DOHH2 (cell line): ENCODE results near the gene HDAC4.

Source experiments
- H3F3A ChIP-seq: fragments of 200-600 bp; sonication (generic), shearing (Covaris generic); 2 replicates; pipeline ENCODE4 v1.6.0; 2016; ENCODE audit warnings: antibody characterized with exemption, mild to moderate bottlenecking; ENCODE audit not compliant: control insufficient read depth, insufficient read depth
- H3K27ac ChIP-seq: fragments of 200-600 bp; sonication (generic); 2 replicates; pipeline ENCODE4 v1.5.1; 2014; ENCODE audit warnings: low read depth, mild to moderate bottlenecking, low read length, moderate library complexity
- H3K27me3 ChIP-seq: fragments of 200-600 bp; sonication (generic); 2 replicates; pipeline ENCODE4 v1.6.1; 2014; ENCODE audit warnings: mild to moderate bottlenecking, low read length, mixed read lengths; ENCODE audit not compliant: control insufficient read depth
- H3K36me3 ChIP-seq: fragments of 200-600 bp; sonication (generic); 2 replicates; pipeline ENCODE4 v1.6.1; 2014; ENCODE audit warnings: mild to moderate bottlenecking, low read length, moderate library complexity, mixed read lengths; ENCODE audit not compliant: control insufficient read depth
- H3K4me1 ChIP-seq: fragments of 200-600 bp; sonication (generic); 2 replicates; pipeline ENCODE4 v1.6.1; 2014; ENCODE audit warnings: mild to moderate bottlenecking, low read length, mixed read lengths; ENCODE audit not compliant: control insufficient read depth
- H3K4me2 ChIP-seq: fragments of 200-600 bp; sonication (generic); 2 replicates; pipeline ENCODE4 v1.6.0; 2014; ENCODE audit warnings: mild to moderate bottlenecking, low read length, moderate library complexity
- H3K4me3 ChIP-seq: fragments of 200-600 bp; sonication (generic); 2 replicates; pipeline ENCODE4 v1.5.1; 2014; ENCODE audit warnings: mild to moderate bottlenecking, low read length, mixed read lengths
- H3K79me2 ChIP-seq: fragments of 200-600 bp; sonication (generic); 2 replicates; pipeline ENCODE4 v1.6.1; 2014; ENCODE audit warnings: mild to moderate bottlenecking, low read length, mixed read lengths; ENCODE audit not compliant: control insufficient read depth
- H3K9me2 ChIP-seq: fragments of 200-600 bp; sonication (generic); replicated peaks from 2 replicates; pipeline ENCODE4 v1.6.1; 2014; ENCODE audit warnings: mild to moderate bottlenecking, low read length, mixed read lengths; ENCODE audit not compliant: control insufficient read depth
- H3K9me3 ChIP-seq: fragments of 200-600 bp; sonication (generic); 2 replicates; pipeline ENCODE4 v1.6.1; 2014; ENCODE audit warnings: antibody characterized with exemption, low read length, mixed read lengths; ENCODE audit not compliant: control insufficient read depth, insufficient read depth
- H4K20me1 ChIP-seq: fragments of 200-600 bp; sonication (generic); 2 replicates; pipeline ENCODE4 v1.6.0; 2014; ENCODE audit warnings: low read depth, mild to moderate bottlenecking, antibody characterized with exemption, low read length, moderate library complexity; ENCODE audit not compliant: control insufficient read depth, insufficient read depth
- CTCF ChIP-seq: fragments of 200-600 bp; sonication (generic); IDR thresholded peaks from one replicate; pipeline ENCODE4 v1.5.1; 2014; ENCODE audit warnings: antibody characterized with exemption, mild to moderate bottlenecking, low read depth, low read length; ENCODE audit not compliant: poor library complexity, severe bottlenecking
- EZH2phosphoT487 ChIP-seq: fragments of 200-600 bp; sonication (generic); IDR thresholded peaks from 2 replicates; pipeline ENCODE4 v1.6.1; 2017; ENCODE audit warnings: borderline replicate concordance, mild to moderate bottlenecking, antibody characterized with exemption, low read length, moderate library complexity, mixed read lengths

The HDAC4 gene

GRCh38 chr2:239247401-239248245 lies 153.2 kb downstream of the HDAC4 start:
- H3K27ac ChIP-seq, result no peak overlapping the region
- no peaks in the 10 kb centered on the region for H3K79me2 ChIP-seq

GRCh38 chr2:239246723-239247122 lies 154.1 kb downstream of the HDAC4 start:
- Histone ChIP-seq H3K4me3 (no peak overlapping the region), H3K27me3 (peaks cover 1% of the 10 kb centered on the region), H3K4me2 (no peak overlapping the region), H3K4me1 (no peaks in the 10 kb centered on the region), H3K27ac (no peak overlapping the region), H3K36me3 (no peaks in the 10 kb centered on the region), H3K9me3 (no peaks in the 10 kb centered on the region), H3F3A (no peaks in the 10 kb centered on the region), H3K79me2 (no peaks in the 10 kb centered on the region), H4K20me1 (peaks cover 9% of the 10 kb centered on the region), H3K9me2 (no peaks in the 10 kb centered on the region)
- no peak for TF ChIP-seq EZH2phosphoT487
- no peak for TF ChIP-seq CTCF

More at GRCh38 chr2:239247401-239248245, 153.2 kb downstream of the HDAC4 start:
- no peaks in the 10 kb centered on the region for H3K9me3 ChIP-seq
- no peaks in the 10 kb centered on the region for H3K36me3 ChIP-seq
- H3K4me1 ChIP-seq, result peaks cover 8% of the 10 kb centered on the region
- H3K4me2 ChIP-seq, result no peak overlapping the region
- H4K20me1 ChIP-seq, result peaks cover 16% of the 10 kb centered on the region
- peaks cover 10% of the 10 kb centered on the region for H3K27me3 ChIP-seq
- TF ChIP-seq EZH2phosphoT487 (no peak), CTCF (no peak)
- H3K4me3 ChIP-seq, result no peak overlapping the region
- no peaks in the 10 kb centered on the region for H3K9me2 ChIP-seq
- no peaks in the 10 kb centered on the region for H3F3A ChIP-seq

- no peak for TF ChIP-seq CTCF
- TF ChIP-seq EZH2phosphoT487, result no peak
- H3F3A ChIP-seq, result no peaks in the 10 kb centered on the region
- H3K27me3 ChIP-seq, result no peaks in the 10 kb centered on the region
- H4K20me1 ChIP-seq, result peaks cover 6% of the 10 kb centered on the region
- no peaks in the 10 kb centered on the region for H3K9me3 ChIP-seq
- no peaks in the 10 kb centered on the region for H3K9me2 ChIP-seq
- H3K36me3 ChIP-seq, result no peaks in the 10 kb centered on the region
- H3K4me3 ChIP-seq, result no peak overlapping the region
- H3K4me2 ChIP-seq, result no peak overlapping the region
- H3K79me2 ChIP-seq, result no peaks in the 10 kb centered on the region
- H3K27ac ChIP-seq, result no peak overlapping the region
- no peaks in the 10 kb centered on the region for H3K4me1 ChIP-seq
Measured at GRCh38 chr2:239245872-239246721, 154.7 kb downstream of the HDAC4 start.
